NOMO-1 treated with DMSO at 0.1 percent for 48 hours (cell line): ENCODE results near the gene PEAK1.
"Not testable (repeated sequence)": the region's sequence is repeated elsewhere in the genome, so short reads cannot be mapped to it uniquely, and the experiment has no call there.

Experiments
- DNase-seq: peaks from one replicate; lab custom pipeline; 2025; ENCODE audit not compliant: unreplicated experiment; lab: John Stamatoyannopoulos, UW

PEAK1 gene

GRCh38 chr15:77426377-77426776 is 6.5 kb upstream of the PEAK1 start:
- DNase-seq = no peak

GRCh38 chr15:77425104-77425503 is 5.2 kb upstream of the PEAK1 start:
- no peak for DNase-seq

DNA sequence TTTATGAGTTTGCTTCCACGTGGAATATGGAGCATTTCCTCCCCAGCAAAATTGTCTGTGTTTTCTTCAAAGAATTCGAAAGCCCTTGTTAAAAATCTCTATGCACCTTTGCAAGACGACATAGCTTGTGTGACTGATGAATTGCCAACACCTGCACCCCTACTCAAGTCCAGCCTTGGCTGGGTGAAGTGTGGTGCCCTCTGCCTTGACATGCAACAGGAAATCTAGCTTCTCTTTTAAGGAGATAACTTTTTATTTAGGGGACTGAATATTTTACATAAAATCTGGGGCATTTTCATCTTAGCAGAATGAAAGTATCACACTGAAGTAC is 1.4 kb upstream of the PEAK1 start:
- no peak for DNase-seq

- peak; percentile 88 for DNase-seq
Measured at GRCh38 chr15:77420610-77421369, 886 bp upstream of the PEAK1 start, which contains the start of gene HMG20A. TSS of gene HMG20A (plus strand) at chr15:77420888. CDS start at chr15:77458408, 37,520 bp downstream.

GRCh38 chr15:77418966-77419835 is 703 bp downstream of the PEAK1 start:
- no peak for DNase-seq

DNA sequence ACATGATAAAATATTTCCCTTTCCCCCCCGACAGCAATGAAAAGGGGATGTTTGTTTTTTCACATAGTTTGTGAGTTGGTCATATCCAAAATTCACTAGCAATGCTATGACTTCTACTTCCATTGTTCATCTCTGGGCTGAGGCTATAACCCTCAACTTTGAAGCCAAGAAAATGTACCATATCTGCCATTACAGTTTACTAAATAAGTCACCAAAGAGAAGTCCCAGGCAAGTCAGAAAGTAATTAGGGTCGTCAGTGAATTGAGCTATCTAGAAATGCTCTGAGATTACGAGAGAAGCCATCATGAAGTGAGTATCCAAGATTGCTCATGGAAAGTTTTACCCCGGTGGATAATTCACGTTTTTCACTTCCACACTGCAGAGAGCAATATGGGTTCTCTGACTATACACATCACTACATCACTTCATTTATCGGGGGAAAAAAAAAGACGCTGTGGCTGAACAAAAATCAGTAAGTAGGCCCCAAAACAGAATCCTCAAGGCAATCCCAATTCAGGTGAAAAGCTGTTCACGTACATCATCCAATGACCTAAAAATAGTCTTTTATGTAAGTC is 1.4 kb downstream of the PEAK1 start:
- no peak for DNase-seq

DNA sequence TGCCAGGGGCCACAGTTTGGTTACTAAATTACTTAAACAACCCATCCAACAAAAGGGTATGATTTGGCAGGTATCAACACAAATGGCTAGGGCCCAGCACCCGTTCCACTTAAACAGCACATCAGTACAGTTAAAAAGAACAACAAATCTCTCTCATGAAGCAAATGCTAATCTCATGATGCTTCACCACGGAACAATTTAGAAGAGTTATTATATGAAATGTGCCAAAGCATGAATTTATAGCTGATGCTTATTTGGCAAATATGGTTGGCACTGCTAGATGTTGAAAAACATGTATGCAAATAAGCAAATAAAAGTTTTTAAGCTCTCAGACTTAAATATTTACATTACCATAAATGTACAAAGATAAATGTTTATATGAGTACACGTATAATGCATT is 2.3 kb downstream of the PEAK1 start:
- DNase-seq = no peak

- no peak for DNase-seq
Measured at GRCh38 chr15:77416954-77417353, 3.0 kb downstream of the PEAK1 start.

GRCh38 chr15:77416148-77416455 is 3.8 kb downstream of the PEAK1 start:
- DNase-seq = no peak

GRCh38 chr15:77415450-77416147 is 4.3 kb downstream of the PEAK1 start:
- no peak for DNase-seq

GRCh38 chr15:77414789-77415442 is 5.0 kb downstream of the PEAK1 start:
- DNase-seq = no peak

GRCh38 chr15:77413699-77414349 is 6.1 kb downstream of the PEAK1 start:
- no peak for DNase-seq

DNA sequence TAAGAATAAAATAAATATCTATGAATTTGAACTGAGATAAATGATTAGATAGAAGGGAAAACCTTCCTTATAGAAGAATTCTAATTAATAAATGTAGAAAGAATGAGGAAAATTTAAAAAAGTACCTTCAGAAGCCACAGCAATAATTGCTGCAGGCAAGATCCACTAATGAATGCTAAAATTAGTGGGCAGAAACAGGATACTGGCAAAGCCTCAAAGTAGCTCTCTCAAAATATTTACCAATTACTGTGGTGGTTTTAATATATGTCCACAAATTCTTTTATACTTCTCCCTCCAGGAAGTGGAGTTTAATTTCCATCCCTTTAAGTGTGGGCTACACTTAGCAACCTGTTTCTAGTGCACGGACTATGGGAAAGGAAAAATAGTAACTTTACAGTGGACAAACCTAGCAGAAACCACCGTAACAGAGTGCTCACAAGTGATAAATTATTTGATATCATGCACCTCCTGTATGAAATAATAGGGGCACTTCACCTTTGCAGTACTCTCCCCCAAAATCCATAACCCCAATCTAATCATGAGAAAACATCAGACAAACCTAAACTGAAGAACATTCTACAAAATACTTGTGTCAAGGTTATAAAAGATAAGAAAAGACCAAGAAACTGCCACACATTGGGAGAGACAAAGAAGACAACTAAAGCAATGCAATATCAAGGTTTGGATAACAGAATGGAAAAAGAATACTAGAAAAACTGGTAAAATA is 6.8 kb downstream of the PEAK1 start:
- no peak for DNase-seq

DNA sequence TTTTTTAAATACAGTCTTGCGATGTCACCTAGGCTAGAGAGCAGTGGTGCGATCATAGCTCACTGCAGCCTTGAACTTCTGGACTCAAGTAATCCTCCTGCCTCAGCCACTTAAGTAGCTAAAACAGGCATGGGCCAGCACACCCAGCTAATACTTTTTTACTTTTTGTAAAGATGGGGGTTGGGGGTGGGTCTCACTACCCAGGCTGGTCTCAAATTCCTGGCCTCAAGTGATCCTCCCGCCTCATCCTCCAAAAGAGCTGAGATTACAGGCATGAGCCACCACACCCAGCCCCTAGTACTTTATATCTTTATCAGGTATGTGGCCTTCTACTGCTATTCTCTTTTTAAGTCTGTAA is 8.3 kb downstream of the PEAK1 start:
- no peak for DNase-seq

DNA sequence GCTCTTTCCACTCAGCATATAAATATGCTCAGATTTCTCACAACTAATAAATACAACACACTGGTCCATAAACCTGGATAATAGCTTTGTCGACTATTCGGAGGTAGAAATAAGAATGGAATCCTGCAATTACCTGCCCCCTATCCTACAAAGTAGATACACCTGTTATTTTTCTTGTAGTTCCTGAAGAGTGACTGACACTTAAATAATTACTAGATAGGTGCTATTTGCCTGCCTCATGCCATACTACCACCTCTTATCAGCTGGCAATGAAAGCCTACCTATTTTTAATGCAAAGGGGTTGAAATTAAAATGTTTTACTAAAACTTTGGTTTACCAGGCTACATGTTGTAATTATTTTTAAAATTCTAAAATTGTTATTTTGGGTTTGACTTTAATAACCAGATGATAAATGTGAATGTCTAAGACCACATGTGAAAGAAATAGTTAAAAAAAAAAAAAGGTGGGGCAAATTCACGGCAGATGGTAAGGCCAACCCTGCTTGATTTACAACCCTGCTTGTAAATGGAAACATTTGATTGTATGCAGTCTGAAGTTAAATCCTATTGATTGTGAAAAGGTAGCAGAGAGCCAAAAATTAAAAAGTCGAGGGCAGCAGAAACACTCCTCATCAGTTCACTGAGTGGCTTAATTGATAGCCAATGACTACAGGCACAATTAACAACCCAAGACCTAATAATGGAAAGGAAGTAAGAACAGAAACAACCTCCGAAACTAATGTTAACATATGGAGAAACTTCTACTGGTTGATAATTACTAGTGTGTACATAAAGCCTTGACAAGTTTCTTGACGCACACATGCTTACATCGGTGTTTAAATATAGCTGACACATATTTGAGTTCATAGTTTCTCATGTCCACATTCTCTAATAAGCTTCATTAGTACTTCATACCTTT is 8.9 kb downstream of the PEAK1 start:
- no peak for DNase-seq

GRCh38 chr15:77410157-77410500 is 9.8 kb downstream of the PEAK1 start:
- not testable (repeated sequence) for DNase-seq

DNA sequence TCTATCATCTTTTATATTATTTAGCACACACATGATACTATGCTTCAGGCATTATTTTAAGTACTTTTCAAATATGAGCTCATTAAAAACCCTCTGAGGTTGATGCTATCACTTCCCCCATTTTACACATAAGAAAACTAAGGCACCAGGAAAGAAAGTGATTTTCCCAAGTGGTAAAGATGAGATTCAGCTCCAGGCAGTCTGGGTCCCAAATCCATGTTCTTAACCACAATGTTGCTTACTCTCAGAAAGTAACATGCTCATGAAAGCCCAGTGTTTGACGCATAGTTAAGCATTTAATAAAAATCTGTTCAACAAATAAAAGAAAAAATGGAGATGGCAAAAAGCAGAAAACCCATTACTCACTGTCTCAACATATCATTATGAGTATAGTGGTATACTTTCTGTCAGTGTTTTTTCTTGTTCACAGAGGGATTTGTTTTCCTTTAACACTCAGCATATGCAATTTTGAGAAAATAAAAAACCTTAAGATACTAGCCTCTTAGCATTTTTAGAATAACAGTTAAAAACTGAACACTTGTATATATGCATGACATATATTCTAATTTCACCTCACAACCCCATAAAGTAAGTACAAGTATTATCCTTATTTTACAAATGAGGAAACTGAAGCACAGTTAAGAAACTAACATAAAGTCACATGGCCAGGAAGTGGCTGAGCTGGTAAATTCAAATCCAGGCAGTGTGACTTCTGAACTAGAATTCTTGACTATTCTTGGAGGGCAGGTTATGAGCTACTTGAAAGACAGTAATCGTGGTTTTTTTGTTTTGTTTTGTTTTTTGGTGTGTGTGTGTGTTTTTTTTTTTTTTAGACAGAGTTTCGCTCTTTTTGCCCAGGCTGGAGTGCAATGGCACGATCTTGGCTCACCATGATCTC is 10.4 kb downstream of the PEAK1 start:
- peak; percentile 62 for DNase-seq

GRCh38 chr15:77406846-77407245 is 13.1 kb downstream of the PEAK1 start:
- no peak for DNase-seq
